ENCODE measurements around the gene FIG4.

Gene FIG4

GRCh38 chr6:109690737-109691621 is at the start of gene FIG4, which contains the start of gene AK9:
Gene FIG4, plus strand, starts transcription at chr6:109691296. Its CDS starts 140 bp downstream, at chr6:109691436.
Gene AK9, minus strand, starts transcription at chr6:109691202. Its CDS starts 15,457 bp downstream, at chr6:109675745.
- peak; percentile 93 for DNase-seq (ENCODE audit: low read depth)

GRCh38 chr6:109644131-109644530 is 47.0 kb upstream of the FIG4 start:
- no peak for DNase-seq (ENCODE audit: low read depth)

GRCh38 chr6:109653264-109653663 is 37.8 kb upstream of the FIG4 start:
- peak; percentile 31 for DNase-seq (ENCODE audit: low read depth)

GRCh38 chr6:109655761-109656262 is 35.3 kb upstream of the FIG4 start:
- DNase-seq (ENCODE audit: low read depth), result no peak

GRCh38 chr6:109660526-109661320 is 30.4 kb upstream of the FIG4 start:
- DNase-seq (ENCODE audit: low read depth), result no peak

- DNase-seq (ENCODE audit: low read depth), result peak; percentile 57
Measured at GRCh38 chr6:109662192-109662591, 28.9 kb upstream of the FIG4 start.

GRCh38 chr6:109669811-109670210 is 21.3 kb upstream of the FIG4 start:
- no peak for DNase-seq (ENCODE audit: low read depth)

- peak; percentile 73 for DNase-seq (ENCODE audit: low read depth)
Measured at GRCh38 chr6:109671733-109672132, 19.4 kb upstream of the FIG4 start.

GRCh38 chr6:109672175-109672574 is 18.9 kb upstream of the FIG4 start:
- peak; percentile 59 for DNase-seq (ENCODE audit: low read depth)

GRCh38 chr6:109672839-109673238 is 18.3 kb upstream of the FIG4 start:
- DNase-seq (ENCODE audit: low read depth), result no peak

- no peak for DNase-seq (ENCODE audit: low read depth)
Measured at GRCh38 chr6:109676724-109677123, 14.4 kb upstream of the FIG4 start.

GRCh38 chr6:109678240-109678639 is 12.9 kb upstream of the FIG4 start:
- no peak for DNase-seq (ENCODE audit: low read depth)

GRCh38 chr6:109678661-109679505 is 12.2 kb upstream of the FIG4 start:
- DNase-seq (ENCODE audit: low read depth), result peak; percentile 35

- DNase-seq (ENCODE audit: low read depth), result no peak
Measured at GRCh38 chr6:109686566-109687265, 4.4 kb upstream of the FIG4 start.

GRCh38 chr6:109687271-109687761 is 3.8 kb upstream of the FIG4 start:
- DNase-seq (ENCODE audit: low read depth), result peak; percentile 91

GRCh38 chr6:109690373-109690736 is 741 bp upstream of the FIG4 start:
- no peak for DNase-seq (ENCODE audit: low read depth)

GRCh38 chr6:109693111-109693510 is 2.0 kb downstream of the FIG4 start:
- no peak for DNase-seq (ENCODE audit: low read depth)

GRCh38 chr6:109695468-109695867 is 4.4 kb downstream of the FIG4 start:
- peak; percentile 15 for DNase-seq (ENCODE audit: low read depth)

GRCh38 chr6:109696355-109696754 is 5.3 kb downstream of the FIG4 start:
- DNase-seq (ENCODE audit: low read depth), result no peak

GRCh38 chr6:109701221-109701620 is 10.1 kb downstream of the FIG4 start:
- no peak for DNase-seq (ENCODE audit: low read depth)

GRCh38 chr6:109701774-109702173 is 10.7 kb downstream of the FIG4 start:
- peak; percentile 22 for DNase-seq (ENCODE audit: low read depth)
